IMR-90 (cell line): Measurements from ENCODE around the gene BATF. TPM values are rescaled to one million over a fixed set of nuclear protein-coding genes. Genes with fewer than 3 reads are reported as not detected.

ENCODE experiments used
- ATAC-seq: fragments of 200-7000 bp; cut with Tn5 transposase; 2 replicates; pipeline ENCODE4 v1.9.1; 2020; ENCODE audit warnings: low read depth, mild to moderate bottlenecking, moderate library complexity
- BruUV-seq: library from RNA; stranded (reverse); fragments of 400-500 nt; replicated peaks from 2 replicates; lab custom pipeline; 2021; lab: Mats Ljungman, UMichigan
- CTCF ChIA-PET: fragments of 300-600 bp; formaldehyde crosslinking; extraction: SDS; loops from one replicate; lab custom pipeline; 2021; ENCODE audit warnings: antibody characterized with exemption; lab: Yijun Ruan, JAX
- POLR2A ChIA-PET: fragments of 300-600 bp; sonication (Branson Sonifier 250); formaldehyde crosslinking; loops from one replicate; lab custom pipeline; 2022; ENCODE audit warnings: antibody characterized with exemption; ENCODE audit not compliant: unreplicated experiment; lab: Charles Lee
- DNase-seq: peaks from one replicate; pipeline ENCODE4 v3.0.0; 2013
- H2AFZ ChIP-seq: replicated peaks from 2 replicates; pipeline ENCODE3; 2013; ENCODE audit warnings: low read length, mild to moderate bottlenecking; ENCODE audit not compliant: poor library complexity
- H2AK5ac ChIP-seq: 2 replicates; pipeline ENCODE4 v1.6.1; 2013; ENCODE audit warnings: low read depth, low read length, inconsistent platforms
- H2AK9ac ChIP-seq: replicated peaks from 2 replicates; pipeline ENCODE3; 2013; ENCODE audit warnings: mild to moderate bottlenecking, low read depth, low read length, moderate library complexity; ENCODE audit not compliant: poor library complexity
- H2BK120ac ChIP-seq: 2 replicates; pipeline ENCODE4 v1.6.1; 2013; ENCODE audit warnings: low read depth, low read length, inconsistent platforms
- H2BK15ac ChIP-seq: 3 replicates; pipeline ENCODE4 v1.6.1; 2013; ENCODE audit warnings: low read depth, low read length, inconsistent platforms
- H2BK20ac ChIP-seq: 2 replicates; pipeline ENCODE4 v1.6.1; 2013; ENCODE audit warnings: low read depth, mild to moderate bottlenecking, inconsistent platforms, low read length, moderate library complexity
- H2BK5ac ChIP-seq: 2 replicates; pipeline ENCODE4 v1.6.1; 2013; ENCODE audit warnings: mild to moderate bottlenecking, low read depth, low read length, inconsistent platforms; ENCODE audit not compliant: poor library complexity, severe bottlenecking
- H3K14ac ChIP-seq: replicated peaks from 2 replicates; pipeline ENCODE4 v1.6.1; 2013; ENCODE audit warnings: low read depth, low read length, inconsistent platforms
- H3K18ac ChIP-seq: 2 replicates; pipeline ENCODE4 v1.6.1; 2013; ENCODE audit warnings: low read depth, low read length, control low read depth
- H3K23ac ChIP-seq: 2 replicates; pipeline ENCODE4 v1.6.1; 2013; ENCODE audit warnings: low read depth, low read length, inconsistent platforms
- H3K27ac ChIP-seq: 2 replicates; pipeline ENCODE4 v1.5.1; 2013; ENCODE audit warnings: mild to moderate bottlenecking, control low read depth, low read length; ENCODE audit not compliant: insufficient read depth
- H3K27me3 ChIP-seq: 2 replicates; pipeline ENCODE4 v1.6.1; 2013; ENCODE audit warnings: low read length; ENCODE audit not compliant: control insufficient read depth, insufficient read depth
- H3K36me3 ChIP-seq: 2 replicates; pipeline ENCODE4 v1.6.1; 2013; ENCODE audit warnings: low read length, mixed read lengths; ENCODE audit not compliant: control insufficient read depth, insufficient read depth
- H3K4ac ChIP-seq: 2 replicates; pipeline ENCODE4 v1.6.1; 2013; ENCODE audit warnings: low read depth, low read length, inconsistent platforms
- H3K4me1 ChIP-seq: 2 replicates; pipeline ENCODE4 v1.6.1; 2013; ENCODE audit warnings: low read length, mixed read lengths; ENCODE audit not compliant: control insufficient read depth, insufficient read depth
- H3K4me2 ChIP-seq: 2 replicates; pipeline ENCODE4 v1.6.1; 2013; ENCODE audit warnings: low read depth, mild to moderate bottlenecking, control low read depth, low read length, moderate library complexity
- H3K4me3 ChIP-seq: 2 replicates; pipeline ENCODE4 v1.5.1; 2013; ENCODE audit warnings: low read depth, mild to moderate bottlenecking, control low read depth, low read length, moderate library complexity; ENCODE audit not compliant: insufficient read depth
- H3K56ac ChIP-seq: 2 replicates; pipeline ENCODE4 v1.6.1; 2013; ENCODE audit warnings: low read length, inconsistent platforms; ENCODE audit not compliant: insufficient read depth; ENCODE audit errors: extremely low read depth
- H3K79me1 ChIP-seq, 2 experiments: 2 replicates each; pipeline ENCODE4 v1.6.1; 2013; ENCODE audit warnings: low read length in 2 of 2, inconsistent platforms in 1 of 2, low read depth in 1 of 2
- H3K9ac ChIP-seq: 2 replicates; pipeline ENCODE4 v1.6.1; 2013; ENCODE audit warnings: low read depth, low read length, control low read depth
- H3K9me1 ChIP-seq: 2 replicates; pipeline ENCODE4 v1.6.1; 2013; ENCODE audit warnings: low read length, inconsistent platforms; ENCODE audit not compliant: insufficient read depth
- H3K9me3 ChIP-seq: 2 replicates; pipeline ENCODE4 v1.6.1; 2013; ENCODE audit warnings: low read length; ENCODE audit not compliant: control insufficient read depth, insufficient read depth
- H4K20me1 ChIP-seq: 2 replicates; pipeline ENCODE4 v1.6.1; 2013; ENCODE audit warnings: low read length, inconsistent platforms; ENCODE audit not compliant: insufficient read depth
- H4K5ac ChIP-seq: 2 replicates; pipeline ENCODE4 v1.6.1; 2013; ENCODE audit warnings: mild to moderate bottlenecking, low read depth, low read length, control low read depth
- H4K8ac ChIP-seq, 2 experiments: 2 replicates each; pipeline ENCODE4 v1.6.1; 2013; ENCODE audit warnings: low read depth in 2 of 2, low read length in 2 of 2, control low read depth in 1 of 2, inconsistent platforms in 1 of 2
- H4K91ac ChIP-seq: 2 replicates; pipeline ENCODE4 v1.6.1; 2013; ENCODE audit warnings: low read depth, low read length, inconsistent platforms; ENCODE audit not compliant: insufficient read depth
- CTCF ChIP-seq: conservative IDR thresholded peaks from 2 replicates; pipeline ENCODE4 v1.5.1; 2012; ENCODE audit warnings: mild to moderate bottlenecking, low read depth, low read length, improper control_type of control experiment
- ELK1 ChIP-seq: fragments of 150-350 bp; IDR thresholded peaks from 2 replicates; pipeline ENCODE4 v1.6.1; 2016; ENCODE audit warnings: low read depth, mild to moderate bottlenecking, low read length, moderate library complexity, borderline replicate concordance
- MAZ ChIP-seq: IDR thresholded peaks from 2 replicates; pipeline ENCODE4 v1.6.1; 2012; ENCODE audit warnings: low read depth, mild to moderate bottlenecking, low read length, improper control_type of control experiment, moderate library complexity, borderline replicate concordance
- MXI1 ChIP-seq: IDR thresholded peaks from 2 replicates; pipeline ENCODE4 v1.6.1; 2012; ENCODE audit warnings: low read depth, mild to moderate bottlenecking, low read length, moderate library complexity, borderline replicate concordance
- POLR2A ChIP-seq: IDR thresholded peaks from 2 replicates; pipeline ENCODE4 v1.6.1; 2012; ENCODE audit warnings: mild to moderate bottlenecking, low read depth, low read length
- RAD21 ChIP-seq: IDR thresholded peaks from 2 replicates; pipeline ENCODE4 v1.6.1; 2012; ENCODE audit warnings: low read length, improper control_type of control experiment
- RFX5 ChIP-seq: IDR thresholded peaks from 2 replicates; pipeline ENCODE4 v1.8.0; 2012; ENCODE audit warnings: low read depth, mild to moderate bottlenecking, low read length, moderate library complexity
- SMC3 ChIP-seq: fragments of 150-350 bp; IDR thresholded peaks from 2 replicates; pipeline ENCODE4 v1.6.1; 2016; ENCODE audit warnings: low read depth, mild to moderate bottlenecking, antibody characterized with exemption, low read length, moderate library complexity
- WGBS, 2 experiments: methylation state at CpG; one replicate each; pipeline versions ENCODE4 v1.1.5 to v1.1.7; 2013; ENCODE audit warnings: missing lambda C conversion rate in 2 of 2; ENCODE audit not compliant: insufficient read length in 1 of 2; ENCODE audit errors: extremely low coverage in 2 of 2; 5-methylcytosine and 5-hydroxymethylcytosine counted together
- dilution Hi-C: fragments of 300-500 bp; cut with HindIII; formaldehyde crosslinking; loops from one replicate; pipeline ENCODE4 v1.14.3; 2018; ENCODE audit warnings: low sequenced_read_pairs; ENCODE audit not compliant: unreplicated experiment
- in situ Hi-C: fragments of 300-500 bp; cut with MboI; formaldehyde crosslinking; loops from 3 replicates; pipeline ENCODE4 v1.14.3; 2019; ENCODE audit warnings: low sequenced_read_pairs, inconsistent platforms, mixed read lengths
- intact Hi-C: fragments of 100-400 bp; cut with micrococcal nuclease; formaldehyde crosslinking; loops from 2 replicates; pipeline ENCODE4 v1.10.0; 2022
- polyA plus RNA-seq, 3 experiments: library from polyadenylated mRNA; depleted of rRNA; stranded (reverse); fragments of >200 nt; gene quantifications; 2 replicates each; pipeline ENCODE4 v1.2.3, GENCODE V29; 2012; ENCODE audit warnings: low replicate concordance in 1 of 3
- total RNA-seq: library from RNA; depleted of rRNA; stranded (reverse); fragments of >200 nt; gene quantifications from 2 replicates; pipeline ENCODE4 v1.2.3, GENCODE V29; 2012

BATF gene
- total and polyA plus RNA-seq, 2 of the 4 experiments (the other 2 are of a cell fraction), result not detected

- ATAC-seq (peak; percentile 57; the same call in 1 of the 2 replicates), DNase-seq (peak; percentile 29)
- in situ Hi-C loops, result no loop called here
- H3K27me3 ChIP-seq, result peaks cover 3% of the 10 kb centered on the region; the same call in 1 of the 2 replicates
- no peak overlapping the region for H4K91ac ChIP-seq
- H3K9ac ChIP-seq, result no peak overlapping the region
- H3K9me1 ChIP-seq, result 0 out of 2 replicates have a peak, but pooled peaks cover 3% of the 10 kb centered on the region
- H3K23ac ChIP-seq, result no peak overlapping the region
- dilution Hi-C loops, result no loop called here
- no peak overlapping the region for H2BK20ac ChIP-seq
- POLR2A ChIA-PET, result no interaction called here
- H4K5ac ChIP-seq, result no peak overlapping the region
- peaks cover 0 to 6% of the 10 kb centered on the region in 2 experiments; a peak in 2 of 4 replicates for H3K79me1 ChIP-seq
- H2AK9ac ChIP-seq, result no peak overlapping the region
- TF ChIP-seq MXI1 (no peak), MAZ (no peak), RFX5 (no peak), CTCF (no peak), RAD21 (no peak), POLR2A (no peak), SMC3 (no peak), ELK1 (no peak)
- no peak overlapping the region for H2BK15ac ChIP-seq
- no peak overlapping the region for H2BK5ac ChIP-seq
- no peak overlapping the region for H3K4me3 ChIP-seq
- peaks cover 29% of the 10 kb centered on the region for H3K36me3 ChIP-seq
- no peak overlapping the region for H3K14ac ChIP-seq
- no peak overlapping the region for H4K8ac ChIP-seq
- intact Hi-C loops, result no loop called here
- H3K4me2 ChIP-seq, result no peak overlapping the region
- H4K20me1 ChIP-seq, result peaks cover 7% of the 10 kb centered on the region; the same call in 1 of the 2 replicates
- H2AK5ac ChIP-seq, result no peak overlapping the region
- H2AFZ ChIP-seq, result no peak overlapping the region
- H2BK120ac ChIP-seq, result no peak overlapping the region
- WGBS, 2 experiments, result no CpG with 5 or more reads among the region's 11 CpGs
- H3K4ac ChIP-seq, result no peak overlapping the region
- BruUV-seq, result no TSS peak
- H3K56ac ChIP-seq, result no peak overlapping the region
- no peaks in the 10 kb centered on the region; the same call in 1 of the 2 replicates for H3K4me1 ChIP-seq
- no peak overlapping the region for H3K27ac ChIP-seq
- H3K18ac ChIP-seq, result no peak overlapping the region
- CTCF ChIA-PET, result no interaction called here
- 0 out of 2 replicates have a peak, but pooled peaks cover 2% of the 10 kb centered on the region for H3K9me3 ChIP-seq
Measured at GRCh38 chr14:75476274-75476995, 45.8 kb upstream of the BATF start.
